Suppressor macrophage treated with lipopolysaccharide for 1 hour (primary cell): ENCODE data around the gene DCHS1.
"Not testable (repeated sequence)": the region's sequence is repeated elsewhere in the genome, so short reads cannot be mapped to it uniquely, and the experiment has no call there.

Experiments
- DNase-seq, 3 donors: peaks; one replicate each; pipeline ENCODE4 v3.0.0-alpha.2; 2020 to 2022

Gene DCHS1, protein sequence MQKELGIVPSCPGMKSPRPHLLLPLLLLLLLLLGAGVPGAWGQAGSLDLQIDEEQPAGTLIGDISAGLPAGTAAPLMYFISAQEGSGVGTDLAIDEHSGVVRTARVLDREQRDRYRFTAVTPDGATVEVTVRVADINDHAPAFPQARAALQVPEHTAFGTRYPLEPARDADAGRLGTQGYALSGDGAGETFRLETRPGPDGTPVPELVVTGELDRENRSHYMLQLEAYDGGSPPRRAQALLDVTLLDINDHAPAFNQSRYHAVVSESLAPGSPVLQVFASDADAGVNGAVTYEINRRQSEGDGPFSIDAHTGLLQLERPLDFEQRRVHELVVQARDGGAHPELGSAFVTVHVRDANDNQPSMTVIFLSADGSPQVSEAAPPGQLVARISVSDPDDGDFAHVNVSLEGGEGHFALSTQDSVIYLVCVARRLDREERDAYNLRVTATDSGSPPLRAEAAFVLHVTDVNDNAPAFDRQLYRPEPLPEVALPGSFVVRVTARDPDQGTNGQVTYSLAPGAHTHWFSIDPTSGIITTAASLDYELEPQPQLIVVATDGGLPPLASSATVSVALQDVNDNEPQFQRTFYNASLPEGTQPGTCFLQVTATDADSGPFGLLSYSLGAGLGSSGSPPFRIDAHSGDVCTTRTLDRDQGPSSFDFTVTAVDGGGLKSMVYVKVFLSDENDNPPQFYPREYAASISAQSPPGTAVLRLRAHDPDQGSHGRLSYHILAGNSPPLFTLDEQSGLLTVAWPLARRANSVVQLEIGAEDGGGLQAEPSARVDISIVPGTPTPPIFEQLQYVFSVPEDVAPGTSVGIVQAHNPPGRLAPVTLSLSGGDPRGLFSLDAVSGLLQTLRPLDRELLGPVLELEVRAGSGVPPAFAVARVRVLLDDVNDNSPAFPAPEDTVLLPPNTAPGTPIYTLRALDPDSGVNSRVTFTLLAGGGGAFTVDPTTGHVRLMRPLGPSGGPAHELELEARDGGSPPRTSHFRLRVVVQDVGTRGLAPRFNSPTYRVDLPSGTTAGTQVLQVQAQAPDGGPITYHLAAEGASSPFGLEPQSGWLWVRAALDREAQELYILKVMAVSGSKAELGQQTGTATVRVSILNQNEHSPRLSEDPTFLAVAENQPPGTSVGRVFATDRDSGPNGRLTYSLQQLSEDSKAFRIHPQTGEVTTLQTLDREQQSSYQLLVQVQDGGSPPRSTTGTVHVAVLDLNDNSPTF (N-terminal part only)

GRCh38 chr11:6655790-6656583, at the start of gene DCHS1:
Gene DCHS1, minus strand, starts transcription at chr11:6655809. Its CDS starts 14,196 bp downstream, at chr11:6641613.
- DNase-seq: peak in 1 of 3 donors; percentile 51

GRCh38 chr11:6703247-6704063, 47.8 kb upstream of the DCHS1 start:
- peak; percentile 86 to 91 (median 89) for DNase-seq

DNA sequence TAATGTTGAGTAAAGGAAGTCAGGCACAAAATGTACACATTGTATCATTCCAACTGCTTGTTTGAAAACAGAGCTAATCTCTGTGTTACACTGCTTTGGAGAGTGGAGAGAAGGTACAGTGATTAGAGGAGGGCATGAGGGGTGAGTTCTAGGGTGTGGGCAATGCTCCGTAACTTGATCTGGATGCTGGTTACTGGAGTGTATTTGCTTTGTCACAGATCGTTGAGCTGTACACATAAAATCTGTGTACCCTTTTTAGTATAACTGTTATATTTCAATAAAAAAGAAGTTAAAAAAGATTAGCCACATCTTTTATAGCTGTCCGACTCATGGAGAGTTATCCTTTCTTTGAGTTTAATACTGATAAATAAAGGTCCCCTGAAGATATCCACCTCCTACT, 46.3 kb upstream of the DCHS1 start:
- not testable (repeated sequence) for DNase-seq

DNA sequence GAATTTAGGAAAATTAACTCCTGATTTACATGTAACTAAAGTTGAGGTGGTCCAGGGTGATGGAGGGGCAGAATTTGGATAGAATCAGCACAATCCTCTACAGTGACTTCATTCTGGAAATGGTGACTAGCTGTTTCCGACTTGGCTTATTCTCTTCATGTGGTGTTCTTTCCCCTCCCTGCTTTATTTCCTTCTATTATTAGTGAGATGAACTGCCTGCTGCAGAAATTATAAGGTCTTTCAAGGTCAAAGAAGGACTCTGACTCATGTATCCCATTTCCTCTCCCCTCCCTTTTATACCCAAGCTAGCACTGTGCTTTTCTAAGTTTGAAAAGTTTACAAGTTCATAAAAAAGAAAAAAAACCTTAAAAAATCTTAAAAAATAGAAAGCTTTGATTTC, 39.8 kb upstream of the DCHS1 start:
- DNase-seq: peak; percentile 38 to 57 (median 38)

- DNase-seq: no peak
Observed at GRCh38 chr11:6694229-6694535, 38.6 kb upstream of the DCHS1 start.

DNA sequence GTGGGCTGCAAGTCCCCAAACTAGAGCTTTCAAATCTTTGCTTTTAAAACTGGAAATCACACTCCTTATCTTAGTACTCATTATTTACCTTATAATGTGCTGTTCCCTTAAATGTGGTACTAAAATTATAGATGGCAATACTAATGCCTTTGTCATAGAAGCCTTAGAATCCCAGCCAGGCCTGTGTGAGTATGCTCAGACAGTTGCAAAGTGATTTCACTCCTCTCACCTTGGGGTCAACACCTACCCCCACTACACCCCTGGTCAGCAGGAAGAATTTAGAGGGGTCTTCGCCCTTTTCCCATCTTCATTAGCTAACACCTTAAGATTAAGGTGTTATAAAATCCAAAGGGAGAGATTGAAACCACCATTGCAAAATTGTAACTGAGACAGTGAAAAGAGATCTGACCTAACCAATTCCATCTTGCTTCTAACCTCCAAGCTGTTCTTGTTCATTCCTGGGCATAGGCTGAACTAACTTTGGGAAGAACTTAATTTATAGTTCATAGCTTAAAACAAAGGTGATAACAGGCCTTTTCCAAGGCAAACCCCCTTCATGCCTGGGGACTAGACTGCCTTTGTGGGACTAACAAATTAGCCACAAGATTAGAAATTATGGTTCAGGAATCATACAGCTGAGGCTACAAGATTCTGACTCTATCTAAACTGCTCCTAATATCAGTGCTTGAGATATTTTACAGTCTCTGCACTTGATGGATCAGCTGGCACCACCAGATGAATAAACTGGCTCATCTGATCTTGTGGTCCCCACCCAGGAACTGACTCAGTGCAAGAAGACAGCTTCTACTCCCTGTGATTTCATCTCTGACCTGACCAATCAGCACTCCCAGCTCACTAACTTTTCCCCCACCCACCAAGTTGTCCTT, 38.0 kb upstream of the DCHS1 start:
- peak; percentile 88 to 94 (median 89) for DNase-seq

GRCh38 chr11:6692128-6692527, 36.5 kb upstream of the DCHS1 start:
- DNase-seq: no peak

DNA sequence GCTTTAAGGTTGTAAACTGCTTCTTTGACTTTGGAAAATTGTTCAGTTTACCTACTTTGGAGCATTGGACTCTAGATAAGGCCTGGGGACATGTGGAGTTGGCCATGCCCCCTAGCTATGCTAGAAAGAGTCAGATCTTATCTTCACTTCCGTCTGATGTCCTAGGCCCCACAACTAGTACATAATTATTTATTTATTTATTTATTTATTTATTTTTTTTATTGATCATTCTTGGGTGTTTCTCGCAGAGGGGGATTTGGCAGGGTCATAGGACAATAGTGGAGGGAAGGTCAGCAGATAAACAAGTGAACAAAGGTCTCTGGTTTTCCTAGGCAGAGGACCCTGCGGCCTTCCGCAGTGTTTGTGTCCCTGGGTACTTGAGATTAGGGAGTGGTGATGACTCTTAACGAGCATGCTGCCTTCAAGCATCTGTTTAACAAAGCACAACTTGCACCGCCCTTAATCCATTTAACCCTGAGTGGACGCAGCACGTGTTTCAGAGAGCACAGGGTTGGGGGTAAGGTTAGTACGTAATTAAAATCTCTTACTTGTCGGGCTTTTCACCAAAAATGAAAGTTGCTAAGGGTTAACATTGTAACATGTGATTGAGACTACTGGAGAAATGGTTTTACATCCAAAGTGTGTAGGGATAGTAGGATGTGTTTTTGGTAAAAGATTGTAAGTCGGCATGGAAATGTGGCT, 35.0 kb upstream of the DCHS1 start:
- DNase-seq: not testable (repeated sequence)

DNA sequence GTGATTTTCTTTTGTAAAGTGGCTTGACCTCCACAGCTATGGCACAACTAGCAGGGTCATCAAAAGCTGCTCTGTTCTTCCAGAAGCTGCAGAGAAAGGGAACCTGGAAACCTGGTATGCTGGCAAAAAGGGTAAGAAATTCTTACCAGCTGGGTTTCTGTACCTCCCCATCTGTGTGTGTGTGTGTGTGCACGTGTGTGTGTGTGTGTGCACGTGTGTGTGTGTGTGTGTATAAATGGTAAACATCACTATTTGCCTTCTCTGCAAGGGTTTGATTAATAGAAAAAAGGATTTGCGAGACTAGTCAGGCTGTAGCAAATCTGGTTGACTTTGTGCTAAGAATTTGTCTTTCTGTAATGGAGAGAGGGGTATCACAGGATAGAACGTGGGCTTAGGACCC, 32.3 kb upstream of the DCHS1 start:
- no peak for DNase-seq

GRCh38 chr11:6686006-6686405, 30.4 kb upstream of the DCHS1 start:
- no peak for DNase-seq

GRCh38 chr11:6684068-6684467, 28.5 kb upstream of the DCHS1 start:
- DNase-seq: not testable (repeated sequence)

GRCh38 chr11:6682936-6683861, 27.6 kb upstream of the DCHS1 start, which contains the start of gene MRPL17:
Gene MRPL17, minus strand, starts transcription at chr11:6683340. Its CDS starts 44 bp downstream, at chr11:6683296.
- DNase-seq: peak; percentile 99 to 100 (median 100)

DNA sequence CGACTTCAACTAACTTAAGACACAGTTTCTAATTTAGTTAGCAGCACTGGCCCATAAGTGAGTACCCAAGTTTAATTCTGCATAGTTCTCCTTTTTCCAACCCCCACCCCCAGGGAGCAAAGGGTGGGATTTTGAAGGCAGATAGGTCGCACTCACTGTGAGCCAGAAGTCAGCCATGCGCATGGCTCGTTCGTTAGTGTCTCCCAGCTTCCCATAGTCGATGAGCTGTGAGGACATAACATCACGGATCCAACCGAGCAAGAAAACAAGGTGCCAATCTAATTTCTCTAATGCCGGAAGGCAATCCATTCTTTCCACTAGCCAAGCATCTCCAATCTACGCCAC, 27.0 kb upstream of the DCHS1 start:
- DNase-seq: peak in 1 of 3 donors; percentile 27

- no peak for DNase-seq
Observed at GRCh38 chr11:6681949-6682348, 26.3 kb upstream of the DCHS1 start.

DNA sequence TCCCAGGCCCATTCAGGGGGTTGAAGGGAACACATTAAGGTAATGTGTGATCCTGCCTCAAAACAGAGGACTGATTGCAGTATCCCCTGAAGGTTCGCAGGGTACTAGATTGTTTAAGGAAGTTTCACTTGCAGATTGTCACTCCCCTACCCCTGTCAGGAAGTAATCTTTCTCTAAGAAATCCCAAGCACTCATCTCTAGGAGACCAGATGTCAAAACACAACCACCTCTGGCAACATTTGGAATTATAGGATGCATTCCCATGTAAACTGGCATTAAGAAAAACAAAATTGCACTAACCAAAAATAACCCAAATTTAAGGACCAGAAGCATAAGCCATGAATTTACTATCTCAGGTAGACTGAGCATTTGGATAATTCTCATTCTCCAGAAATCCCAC, 25.9 kb upstream of the DCHS1 start:
- no peak for DNase-seq

DNA sequence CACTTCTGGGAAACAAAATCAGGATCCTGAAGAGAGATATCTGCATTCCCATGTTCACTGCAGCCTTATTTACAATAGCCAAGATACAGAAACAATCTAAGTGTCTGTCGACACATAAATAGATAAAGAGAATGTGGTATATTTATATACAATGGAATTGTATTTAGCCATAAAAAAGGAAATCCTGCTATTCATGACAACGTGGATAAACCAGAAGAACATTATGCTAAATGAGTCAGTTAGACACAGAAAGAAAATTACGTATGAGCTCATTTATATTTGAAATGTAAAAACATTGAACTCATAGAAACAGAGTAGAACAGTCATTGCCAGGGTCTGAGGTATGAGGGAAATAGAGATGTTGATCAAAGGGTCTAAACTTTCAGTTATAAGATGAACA, 21.4 kb upstream of the DCHS1 start:
- no peak for DNase-seq

DNA sequence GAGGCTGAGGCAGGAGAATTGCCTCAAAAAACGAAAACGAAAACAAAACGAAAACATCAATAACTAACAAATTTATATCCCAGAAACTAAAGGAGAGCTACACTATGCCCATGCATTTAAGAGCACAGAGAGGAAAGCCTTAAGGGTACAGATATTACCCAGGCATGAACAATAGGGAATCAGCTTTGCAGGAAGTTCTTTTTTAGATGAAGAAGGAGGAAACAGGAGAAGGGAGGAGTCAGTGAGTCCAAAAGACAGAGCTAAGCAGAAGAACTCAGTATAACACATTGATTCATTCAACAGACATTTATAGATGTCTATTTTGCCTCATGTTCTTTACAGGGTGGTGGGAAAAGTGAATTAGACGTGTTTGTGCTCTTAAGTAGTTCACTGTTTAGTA, 19.3 kb upstream of the DCHS1 start:
- DNase-seq: peak in 1 of 3 donors; percentile 27

- no peak for DNase-seq
Observed at GRCh38 chr11:6674219-6674597, 18.6 kb upstream of the DCHS1 start.
